GM12801 (cell line): ENCODE results near the gene AMPH.

Experiments used
- TF ChIP-seq, protein P1 (sequence below): IDR thresholded peaks from one replicate; pipeline ENCODE4 v1.5.1; 2011; ENCODE audit warnings: control low read depth; ENCODE audit not compliant: insufficient read length; ENCODE audit errors: extremely low read depth

Gene AMPH

DNA sequence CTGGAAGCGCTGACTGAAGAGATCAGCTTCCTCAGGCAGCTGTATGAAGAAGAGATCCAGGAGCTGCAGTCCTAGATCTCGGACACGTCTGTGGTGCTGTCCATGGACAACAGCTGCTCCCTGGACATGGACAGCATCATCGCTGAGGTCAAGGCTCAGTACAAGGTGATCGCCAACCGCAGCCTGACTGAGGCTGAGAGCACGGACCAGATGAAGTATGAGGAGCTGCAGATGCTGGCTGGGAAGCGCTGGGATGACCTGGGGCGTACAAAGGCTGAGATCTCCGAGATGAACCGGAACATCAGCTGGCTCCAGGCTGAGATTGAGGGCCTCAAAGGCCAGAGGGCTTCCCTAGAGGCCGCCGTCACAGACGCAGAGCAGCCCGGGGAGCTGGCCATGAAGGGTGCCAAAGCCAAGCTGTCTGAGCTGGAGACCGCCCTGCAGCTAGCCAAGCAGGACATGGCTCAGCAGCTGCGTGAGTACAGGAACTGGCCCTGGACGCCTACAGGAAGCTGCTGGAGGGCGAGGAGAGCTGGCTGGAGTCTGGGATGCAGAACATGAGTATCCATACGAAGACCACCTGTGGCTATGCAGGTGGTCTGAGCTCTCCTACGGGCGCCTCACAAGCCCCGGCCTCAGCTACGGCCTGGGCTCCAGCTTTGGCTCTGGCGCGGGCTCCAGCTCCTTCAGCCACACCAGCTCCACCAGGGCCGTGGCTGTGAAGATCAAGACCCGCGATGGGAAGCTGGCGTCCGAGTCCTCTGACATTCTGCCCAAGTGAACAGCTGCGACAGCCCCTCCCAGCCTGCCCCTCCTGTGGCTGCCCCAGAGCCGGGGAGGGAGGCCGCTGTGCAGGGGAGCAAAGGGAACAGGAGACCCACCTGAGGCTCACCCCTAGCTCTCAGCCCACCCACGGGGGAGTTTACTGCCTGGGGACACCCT lies 24.9 kb upstream of the AMPH start:
- TF ChIP-seq, protein P1, sequence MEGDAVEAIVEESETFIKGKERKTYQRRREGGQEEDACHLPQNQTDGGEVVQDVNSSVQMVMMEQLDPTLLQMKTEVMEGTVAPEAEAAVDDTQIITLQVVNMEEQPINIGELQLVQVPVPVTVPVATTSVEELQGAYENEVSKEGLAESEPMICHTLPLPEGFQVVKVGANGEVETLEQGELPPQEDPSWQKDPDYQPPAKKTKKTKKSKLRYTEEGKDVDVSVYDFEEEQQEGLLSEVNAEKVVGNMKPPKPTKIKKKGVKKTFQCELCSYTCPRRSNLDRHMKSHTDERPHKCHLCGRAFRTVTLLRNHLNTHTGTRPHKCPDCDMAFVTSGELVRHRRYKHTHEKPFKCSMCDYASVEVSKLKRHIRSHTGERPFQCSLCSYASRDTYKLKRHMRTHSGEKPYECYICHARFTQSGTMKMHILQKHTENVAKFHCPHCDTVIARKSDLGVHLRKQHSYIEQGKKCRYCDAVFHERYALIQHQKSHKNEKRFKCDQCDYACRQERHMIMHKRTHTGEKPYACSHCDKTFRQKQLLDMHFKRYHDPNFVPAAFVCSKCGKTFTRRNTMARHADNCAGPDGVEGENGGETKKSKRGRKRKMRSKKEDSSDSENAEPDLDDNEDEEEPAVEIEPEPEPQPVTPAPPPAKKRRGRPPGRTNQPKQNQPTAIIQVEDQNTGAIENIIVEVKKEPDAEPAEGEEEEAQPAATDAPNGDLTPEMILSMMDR = no peak

DNA sequence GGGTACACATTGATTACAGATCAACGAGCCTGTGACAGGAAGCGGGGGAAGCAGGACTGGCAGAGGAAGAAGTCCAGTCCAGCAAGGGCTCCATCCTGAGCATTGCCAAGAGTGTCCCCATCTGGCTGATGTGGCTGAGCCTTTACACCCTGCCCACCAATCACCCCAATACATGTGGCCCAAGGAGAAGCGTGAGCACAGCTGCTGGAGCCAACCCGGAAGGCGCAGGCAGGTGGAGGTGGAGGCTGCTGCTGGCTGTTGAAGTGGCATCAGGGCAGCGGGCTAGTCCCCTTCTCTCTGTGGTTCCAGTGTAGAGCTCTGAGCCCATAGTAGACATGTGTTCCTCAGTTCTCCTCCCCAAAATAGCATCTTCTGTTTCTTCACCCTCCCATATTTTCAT lies 6.8 kb upstream of the AMPH start:
- TF ChIP-seq, protein P1 = no peak

DNA sequence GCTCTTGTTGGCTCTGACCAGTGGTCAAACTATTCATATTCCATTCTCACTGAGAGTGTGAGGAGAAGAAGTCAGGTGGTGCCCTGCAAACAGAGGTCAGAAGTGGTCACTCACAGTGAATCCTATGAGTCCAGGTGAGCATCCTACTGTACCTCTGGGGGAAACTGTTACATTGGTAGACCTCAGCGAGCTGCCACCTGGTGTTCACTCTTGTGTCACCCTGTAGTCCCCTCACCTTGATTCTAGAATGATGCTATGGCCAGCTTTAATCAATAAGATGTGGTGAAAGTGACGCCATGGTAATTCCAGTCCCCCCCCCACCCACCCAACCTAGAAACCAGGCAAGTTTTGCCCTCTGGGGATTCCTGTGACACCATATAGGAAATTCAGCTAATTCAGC lies 1.2 kb upstream of the AMPH start:
- TF ChIP-seq, protein P1 = no peak

DNA sequence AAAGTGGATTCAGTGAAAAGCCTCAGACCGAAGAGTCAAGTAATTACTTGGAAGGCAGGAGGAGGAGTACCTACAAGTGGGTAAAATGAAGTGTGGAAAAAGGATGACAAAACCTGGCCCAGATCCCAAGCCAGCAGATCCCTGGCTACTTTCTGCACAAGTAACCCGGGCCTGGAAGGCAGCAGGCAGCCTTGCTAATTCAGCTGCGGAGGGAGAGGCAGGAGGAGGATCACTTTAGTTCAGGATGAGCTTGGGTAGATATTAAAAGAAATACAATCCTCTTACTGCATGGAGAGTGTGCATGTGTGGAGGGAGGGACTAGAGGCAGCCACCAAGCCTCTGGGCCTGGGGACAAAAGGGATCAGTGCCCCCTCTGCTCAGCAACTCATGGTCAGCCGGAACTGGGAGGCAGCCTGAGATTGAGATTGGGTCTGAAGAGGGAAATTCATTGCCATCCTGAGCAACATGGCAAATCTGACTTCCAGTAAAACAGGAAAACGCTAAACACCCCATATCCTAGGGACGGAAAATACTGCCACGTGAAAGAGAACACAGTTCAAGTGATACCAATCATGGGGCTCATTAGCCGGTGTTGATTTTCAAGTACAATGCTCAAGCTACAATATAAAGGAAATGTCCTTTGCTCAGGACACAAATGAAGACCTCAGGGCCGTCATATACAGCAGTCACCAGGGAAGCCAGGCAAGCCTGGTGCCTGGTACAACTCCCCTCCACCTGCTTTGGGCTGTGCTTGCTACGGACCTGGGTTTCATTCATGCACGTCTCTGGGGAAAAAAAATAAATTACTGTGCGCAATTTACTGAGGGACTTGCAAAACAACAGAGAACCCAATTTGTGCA lies 1.3 kb downstream of the AMPH start:
- TF ChIP-seq, protein P1 = no peak

DNA sequence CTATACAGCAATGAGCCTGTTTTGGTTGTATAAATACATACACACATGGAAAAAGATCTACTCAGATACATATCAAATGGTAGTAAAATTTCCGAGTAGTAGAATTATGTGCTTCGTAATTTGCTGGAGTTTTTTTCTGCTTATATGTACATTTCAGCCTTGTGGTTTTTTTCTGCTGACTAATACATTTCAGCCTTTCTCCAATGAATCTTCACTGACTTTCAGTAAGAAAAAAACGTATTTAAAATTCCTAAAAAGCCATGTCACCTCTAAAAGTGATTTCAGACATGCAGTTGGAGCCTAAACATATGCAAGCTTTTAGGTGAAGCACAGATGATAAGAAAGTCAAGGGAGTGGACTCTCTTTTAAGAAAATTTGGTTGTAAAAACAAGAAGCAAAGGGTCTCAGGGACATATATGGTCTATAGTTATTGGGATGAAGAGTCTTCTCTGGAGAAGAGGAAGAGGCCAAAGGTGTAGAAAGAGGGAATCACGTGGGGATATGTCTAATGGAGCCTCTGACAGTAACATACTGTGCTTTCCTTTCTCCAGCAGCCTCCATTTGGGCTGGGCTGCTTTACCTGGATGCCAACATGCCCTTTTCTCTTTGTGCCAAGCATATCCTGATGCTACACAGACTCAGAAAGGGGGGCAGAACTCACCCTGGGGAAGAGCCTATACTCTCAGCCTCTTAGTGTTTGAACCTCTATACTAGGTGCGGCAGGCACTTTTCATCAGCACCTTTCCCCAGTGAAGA lies 2.4 kb downstream of the AMPH start:
- TF ChIP-seq, protein P1 = no peak

DNA sequence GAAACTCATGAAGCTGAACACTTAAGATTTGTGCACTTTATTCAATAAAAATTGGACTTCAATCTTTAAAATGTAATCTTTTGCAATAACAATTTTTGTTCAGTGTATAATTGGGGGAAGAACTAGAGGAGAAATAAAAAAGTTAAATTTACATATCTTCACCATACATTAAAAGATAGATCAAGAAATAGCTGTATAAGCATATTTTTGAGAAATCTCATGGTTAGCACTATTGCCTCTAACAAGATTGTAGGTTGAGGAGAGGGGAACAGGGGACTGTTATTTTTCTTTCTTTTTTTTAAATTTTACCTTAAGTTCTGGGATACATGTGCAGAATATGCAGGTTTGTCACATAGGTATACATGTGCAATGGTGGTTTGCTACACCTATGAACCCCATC lies 5.3 kb downstream of the AMPH start:
- TF ChIP-seq, protein P1 = no peak

DNA sequence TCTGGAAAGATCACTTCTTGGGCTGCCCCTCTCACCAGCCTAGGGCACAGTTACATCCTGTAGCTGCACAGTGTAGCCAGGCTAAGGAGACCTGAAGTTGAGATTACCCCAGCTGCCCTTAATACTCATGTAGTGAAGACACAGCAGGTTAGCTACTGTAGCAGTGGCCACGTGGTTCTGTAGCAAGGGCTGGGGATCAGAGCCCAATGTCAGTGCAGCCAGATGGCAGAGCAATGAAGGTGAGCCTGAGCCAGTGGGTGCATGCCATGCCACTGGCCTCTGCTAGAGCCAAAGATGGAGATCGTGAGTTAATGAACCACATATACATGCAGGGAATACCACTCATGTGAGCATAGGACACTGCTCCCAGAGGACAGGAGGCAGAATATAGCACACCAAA lies 15.5 kb downstream of the AMPH start:
- TF ChIP-seq, protein P1 = no peak
